A549 (cell line): ENCODE measurements around the gene CPTP. TPM values are rescaled to one million over a fixed set of nuclear protein-coding genes. Genes with fewer than 3 reads are reported as not detected.

ENCODE experiments used
- ATOH8 ChIP-seq: fragments of 250-450 bp; sonication (Bioruptor Pico); IDR thresholded peaks from 2 replicates; pipeline ENCODE4 v1.5.0; 2020; ENCODE audit warnings: low read depth, mild to moderate bottlenecking, moderate library complexity
- BCL3 ChIP-seq: fragments of >200 bp; sonication (Bioruptor Twin); formaldehyde crosslinking; IDR thresholded peaks from 3 replicates; pipeline ENCODE4 v1.6.1; 2016
- BHLHE40 ChIP-seq: IDR thresholded peaks from 2 replicates; pipeline ENCODE4 v1.6.1; 2012; ENCODE audit warnings: low read depth, low read length, inconsistent platforms
- CBX2 ChIP-seq: fragments of 200-600 bp; sonication (generic); IDR thresholded peaks from 2 replicates; pipeline ENCODE4 v1.6.1; 2016; ENCODE audit warnings: low read depth, mild to moderate bottlenecking, borderline replicate concordance
- CBX8 ChIP-seq: fragments of 200-600 bp; sonication (generic); IDR thresholded peaks from 2 replicates; pipeline ENCODE4 v1.6.1; 2016
- CHD2 ChIP-seq: fragments of 150-350 bp; IDR thresholded peaks from 2 replicates; pipeline ENCODE4 v1.6.1; 2014; ENCODE audit warnings: low read length; ENCODE audit not compliant: partially characterized antibody
- CTCF ChIP-seq: fragments of >200 bp; sonication (Bioruptor Twin); formaldehyde crosslinking; IDR thresholded peaks from 3 replicates; pipeline ENCODE4 v1.5.1; 2016
- EHF ChIP-seq: fragments of 250-450 bp; sonication (Bioruptor Pico); IDR thresholded peaks from 2 replicates; pipeline ENCODE4 v1.5.0; 2020; ENCODE audit warnings: mild to moderate bottlenecking
- EHMT2 ChIP-seq: fragments of 200-600 bp; sonication (generic); IDR thresholded peaks from 2 replicates; pipeline ENCODE4 v1.6.1; 2016; ENCODE audit warnings: antibody characterized with exemption, low read depth, mild to moderate bottlenecking, moderate library complexity
- ESRRA ChIP-seq: fragments of 150-350 bp; IDR thresholded peaks from 2 replicates; pipeline ENCODE4 v1.6.1; 2014; ENCODE audit warnings: mild to moderate bottlenecking, low read length, borderline replicate concordance
- FOSB ChIP-seq: fragments of 250-450 bp; sonication (Bioruptor Pico); IDR thresholded peaks from 2 replicates; pipeline ENCODE4 v1.5.0; 2020; ENCODE audit warnings: mild to moderate bottlenecking, moderate library complexity
- HDAC2 ChIP-seq: fragments of 200-600 bp; sonication (generic); IDR thresholded peaks from 2 replicates; pipeline ENCODE4 v1.6.1; 2016
- HES2 ChIP-seq: fragments of >200 bp; sonication (Bioruptor Twin); formaldehyde crosslinking; IDR thresholded peaks from 2 replicates; pipeline ENCODE4 v1.6.1; 2016
- HOXA7 ChIP-seq: fragments of 250-450 bp; sonication (Bioruptor Pico); IDR thresholded peaks from 2 replicates; pipeline ENCODE4 v1.5.0; 2020; ENCODE audit warnings: mild to moderate bottlenecking, moderate library complexity
- HOXB13 ChIP-seq: fragments of 250-450 bp; sonication (Bioruptor Pico); IDR thresholded peaks from 2 replicates; pipeline ENCODE4 v1.5.0; 2020; ENCODE audit warnings: low read depth, mild to moderate bottlenecking, moderate library complexity
- HOXB5 ChIP-seq: fragments of 250-450 bp; sonication (Bioruptor Pico); IDR thresholded peaks from 2 replicates; pipeline ENCODE4 v1.5.0; 2020; ENCODE audit warnings: mild to moderate bottlenecking, moderate library complexity
- JUN ChIP-seq, 2 experiments: fragments of >200 bp; sonication (Bioruptor Twin); formaldehyde crosslinking; IDR thresholded peaks; 2 replicates in 1 of 2; 3 replicates in 1 of 2; pipeline ENCODE4 v1.6.1; 2016 to 2017
- JUNB ChIP-seq: fragments of >200 bp; sonication (Bioruptor Twin); formaldehyde crosslinking; IDR thresholded peaks from 2 replicates; pipeline ENCODE4 v1.6.1; 2016
- KDM5A ChIP-seq: fragments of 200-600 bp; sonication (generic); IDR thresholded peaks from 2 replicates; pipeline ENCODE4 v1.6.1; 2016; ENCODE audit warnings: antibody characterized with exemption, mild to moderate bottlenecking
- MAX ChIP-seq: IDR thresholded peaks from 2 replicates; pipeline ENCODE4 v1.6.1; 2012
- MAZ ChIP-seq: fragments of 150-350 bp; IDR thresholded peaks from 2 replicates; pipeline ENCODE4 v1.6.1; 2014; ENCODE audit warnings: antibody characterized with exemption, low read depth, low read length, borderline replicate concordance
- NFE2L2 ChIP-seq: fragments of 150-350 bp; conservative IDR thresholded peaks from 2 replicates; pipeline ENCODE4 v1.6.1; 2014; ENCODE audit warnings: low read length
- NR3C1 ChIP-seq: fragments of >200 bp; sonication (Bioruptor Twin); formaldehyde crosslinking; IDR thresholded peaks from 3 replicates; pipeline ENCODE4 v1.6.1; 2017
- PBX3 ChIP-seq: IDR thresholded peaks from 2 replicates; pipeline ENCODE4 v1.6.1; 2012
- POLR2AphosphoS2 ChIP-seq: conservative IDR thresholded peaks from 2 replicates; pipeline ENCODE4 v1.6.1; 2012; ENCODE audit warnings: low read length, improper control_type of control experiment, inconsistent platforms
- REST ChIP-seq: fragments of 200-600 bp; sonication (generic); IDR thresholded peaks from 2 replicates; pipeline ENCODE4 v1.6.1; 2016; ENCODE audit warnings: antibody characterized with exemption, mild to moderate bottlenecking, moderate library complexity
- RNF2 ChIP-seq: fragments of 200-600 bp; sonication (generic); IDR thresholded peaks from 2 replicates; pipeline ENCODE4 v1.6.1; 2016; ENCODE audit warnings: low read depth, mild to moderate bottlenecking, antibody characterized with exemption, moderate library complexity, borderline replicate concordance
- SREBF2 ChIP-seq: fragments of 450-650 bp; IDR thresholded peaks from 2 replicates; pipeline ENCODE4 v1.6.1; 2014; ENCODE audit warnings: mild to moderate bottlenecking, moderate library complexity
- polyA plus RNA-seq, 4 experiments: library from polyadenylated mRNA; depleted of rRNA in 3 of 4; stranded (reverse); fragments of >200 nt; fragmentation: RNase III in 1 of 4; extraction: RNeasy Plus Mini Kit Qiagen cat#74134 plus additional on column Dnase treatment in 1 of 4; gene quantifications; 2 replicates in 3 of 4; 3 replicates in 1 of 4; pipeline ENCODE4 v1.2.3, GENCODE V29; 2011 to 2017

The CPTP gene
- polyA plus RNA-seq, 2 of the 4 experiments (the other 2 are of a cell fraction) = 4.3 to 11.9 TPM

- TF ChIP-seq NR3C1 (no peak), FOSB (no peak), EHMT2 (no peak), JUNB (no peak), RNF2 (no peak), EHF (peak; percentile 61; the same call in 1 of the 2 replicates), CBX2 (no peak), HES2 (no peak), BCL3 (no peak), HOXB13 (CRISPR knock-in tag) (no peak), SREBF2 (no peak), HOXA7 (CRISPR knock-in tag) (no peak), NFE2L2 (no peak), CHD2 (peak; percentile 87), MAX (peak; percentile 87), ATOH8 (no peak), JUN (IDR thresholded peaks at IDR 0.05) (peak; percentile 79 to 81), BHLHE40 (no peak), CBX8 (no peak), CTCF (no peak), KDM5A (peak; percentile 82), MAZ (peak; percentile 81), PBX3 (no peak; the same call in 1 of the 2 replicates), POLR2AphosphoS2 (no peak), HDAC2 (no peak), HOXB5 (CRISPR knock-in tag) (no peak), ESRRA (no peak), REST (peak; percentile 89)
Observed at GRCh38 chr1:1374929-1375662, 50.5 kb downstream of the CPTP start, which contains the start of gene AURKAIP1 (continued).
